DMS 273 (cell line): ENCODE measurements around the gene SCN8A.
"Not testable (repeated sequence)": the region's sequence is repeated elsewhere in the genome, so short reads cannot be mapped to it uniquely, and the experiment has no call there.

Experiments
- DNase-seq: peaks from one replicate; lab custom pipeline; 2025; ENCODE audit not compliant: unreplicated experiment; lab: John Stamatoyannopoulos, UW

The SCN8A gene

GRCh38 chr12:51759175-51759574 is 168.1 kb downstream of the SCN8A start:
- DNase-seq: no peak

- DNase-seq: no peak
These were observed 168.7 kb downstream of the SCN8A start for GRCh38 chr12:51759695-51760094.

GRCh38 chr12:51760231-51760630 is 169.2 kb downstream of the SCN8A start:
- DNase-seq: no peak

GRCh38 chr12:51763743-51764142 is 172.7 kb downstream of the SCN8A start:
- DNase-seq: no peak

- DNase-seq: no peak
These were observed 175.1 kb downstream of the SCN8A start for GRCh38 chr12:51766067-51766676.

- DNase-seq: no peak
These were observed 180.0 kb downstream of the SCN8A start for GRCh38 chr12:51771008-51771407.

GRCh38 chr12:51773145-51773869 is 182.3 kb downstream of the SCN8A start:
- peak; percentile 4 for DNase-seq

- DNase-seq: no peak
These were observed 183.9 kb downstream of the SCN8A start for GRCh38 chr12:51774933-51775332.

GRCh38 chr12:51777457-51777856 is 186.4 kb downstream of the SCN8A start:
- DNase-seq: no peak

GRCh38 chr12:51777973-51778372 is 186.9 kb downstream of the SCN8A start:
- DNase-seq: no peak

- DNase-seq: no peak
These were observed 188.8 kb downstream of the SCN8A start for GRCh38 chr12:51779876-51780275.

- DNase-seq: no peak
These were observed 193.7 kb downstream of the SCN8A start for GRCh38 chr12:51784688-51785087.

GRCh38 chr12:51785906-51786305 is 194.9 kb downstream of the SCN8A start:
- no peak for DNase-seq

GRCh38 chr12:51788876-51789275 is 197.8 kb downstream of the SCN8A start:
- no peak for DNase-seq

GRCh38 chr12:51792417-51792816 is 201.4 kb downstream of the SCN8A start:
- DNase-seq: no peak

- DNase-seq: no peak
These were observed 202.2 kb downstream of the SCN8A start for GRCh38 chr12:51793201-51793600.

- DNase-seq: no peak
These were observed 206.3 kb downstream of the SCN8A start for GRCh38 chr12:51797301-51797700.

GRCh38 chr12:51798051-51798450 is 207.0 kb downstream of the SCN8A start:
- not testable (repeated sequence) for DNase-seq

GRCh38 chr12:51798501-51798900 is 207.5 kb downstream of the SCN8A start:
- no peak for DNase-seq

GRCh38 chr12:51801027-51801426 is 210.0 kb downstream of the SCN8A start:
- no peak for DNase-seq

- DNase-seq: no peak
These were observed 215.9 kb downstream of the SCN8A start for GRCh38 chr12:51806896-51807295.

- DNase-seq: no peak
These were observed 218.2 kb downstream of the SCN8A start for GRCh38 chr12:51809193-51809592.
